GM12864 (cell line): ENCODE data around the gene UBE2M.
A peak's percentile ranks its signal among the peaks of the same experiment; 100 is the strongest.

Experiments
- DNase-seq: peaks from one replicate; pipeline ENCODE4 v3.0.0-alpha.2; 2011; ENCODE audit warnings: low read depth
- H3K4me3 ChIP-seq: 2 replicates; pipeline ENCODE4 v1.5.1; 2011; ENCODE audit warnings: mild to moderate bottlenecking, low read depth, low read length, control low read depth
- TF ChIP-seq, protein P1 (sequence below): IDR thresholded peaks from 2 replicates; pipeline ENCODE4 v1.5.1; 2011; ENCODE audit warnings: low read depth, mild to moderate bottlenecking, moderate library complexity, low read length, control low read depth, inconsistent platforms; ENCODE audit errors: missing control alignments

UBE2M gene

DNA sequence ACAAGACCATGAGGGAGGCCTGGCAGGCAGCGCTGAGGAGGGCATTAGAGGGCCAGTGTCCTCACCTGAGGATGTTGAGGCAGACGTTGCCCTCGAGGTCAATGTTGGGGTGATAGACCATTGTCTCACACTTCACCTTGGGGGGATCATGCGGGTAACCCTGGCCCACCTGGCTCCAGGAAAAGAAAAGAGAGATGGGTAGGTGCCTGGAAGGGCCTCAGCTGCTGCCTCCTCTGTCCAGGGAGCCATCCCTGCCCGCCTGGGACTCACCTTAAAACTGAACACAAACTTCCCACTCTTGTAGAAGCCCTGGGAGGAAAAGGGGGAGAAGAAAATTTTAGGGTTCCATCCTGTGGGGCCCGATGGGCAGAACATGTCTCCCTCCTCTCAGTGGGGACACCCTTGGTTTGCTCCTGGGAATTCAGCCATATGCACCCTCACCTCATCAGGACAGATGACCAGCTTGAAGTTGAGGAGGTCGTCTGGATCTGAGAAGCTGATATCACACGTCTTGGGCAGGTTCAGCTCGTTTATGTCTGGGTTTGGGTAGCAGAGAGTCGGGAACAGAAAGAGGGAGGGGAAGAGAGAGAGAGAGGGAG, 1.7 kb downstream of the UBE2M start:
- TF ChIP-seq, protein P1, sequence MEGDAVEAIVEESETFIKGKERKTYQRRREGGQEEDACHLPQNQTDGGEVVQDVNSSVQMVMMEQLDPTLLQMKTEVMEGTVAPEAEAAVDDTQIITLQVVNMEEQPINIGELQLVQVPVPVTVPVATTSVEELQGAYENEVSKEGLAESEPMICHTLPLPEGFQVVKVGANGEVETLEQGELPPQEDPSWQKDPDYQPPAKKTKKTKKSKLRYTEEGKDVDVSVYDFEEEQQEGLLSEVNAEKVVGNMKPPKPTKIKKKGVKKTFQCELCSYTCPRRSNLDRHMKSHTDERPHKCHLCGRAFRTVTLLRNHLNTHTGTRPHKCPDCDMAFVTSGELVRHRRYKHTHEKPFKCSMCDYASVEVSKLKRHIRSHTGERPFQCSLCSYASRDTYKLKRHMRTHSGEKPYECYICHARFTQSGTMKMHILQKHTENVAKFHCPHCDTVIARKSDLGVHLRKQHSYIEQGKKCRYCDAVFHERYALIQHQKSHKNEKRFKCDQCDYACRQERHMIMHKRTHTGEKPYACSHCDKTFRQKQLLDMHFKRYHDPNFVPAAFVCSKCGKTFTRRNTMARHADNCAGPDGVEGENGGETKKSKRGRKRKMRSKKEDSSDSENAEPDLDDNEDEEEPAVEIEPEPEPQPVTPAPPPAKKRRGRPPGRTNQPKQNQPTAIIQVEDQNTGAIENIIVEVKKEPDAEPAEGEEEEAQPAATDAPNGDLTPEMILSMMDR = no peak
- peak overlapping the region; percentile 89 for H3K4me3 ChIP-seq
- no peak for DNase-seq

DNA sequence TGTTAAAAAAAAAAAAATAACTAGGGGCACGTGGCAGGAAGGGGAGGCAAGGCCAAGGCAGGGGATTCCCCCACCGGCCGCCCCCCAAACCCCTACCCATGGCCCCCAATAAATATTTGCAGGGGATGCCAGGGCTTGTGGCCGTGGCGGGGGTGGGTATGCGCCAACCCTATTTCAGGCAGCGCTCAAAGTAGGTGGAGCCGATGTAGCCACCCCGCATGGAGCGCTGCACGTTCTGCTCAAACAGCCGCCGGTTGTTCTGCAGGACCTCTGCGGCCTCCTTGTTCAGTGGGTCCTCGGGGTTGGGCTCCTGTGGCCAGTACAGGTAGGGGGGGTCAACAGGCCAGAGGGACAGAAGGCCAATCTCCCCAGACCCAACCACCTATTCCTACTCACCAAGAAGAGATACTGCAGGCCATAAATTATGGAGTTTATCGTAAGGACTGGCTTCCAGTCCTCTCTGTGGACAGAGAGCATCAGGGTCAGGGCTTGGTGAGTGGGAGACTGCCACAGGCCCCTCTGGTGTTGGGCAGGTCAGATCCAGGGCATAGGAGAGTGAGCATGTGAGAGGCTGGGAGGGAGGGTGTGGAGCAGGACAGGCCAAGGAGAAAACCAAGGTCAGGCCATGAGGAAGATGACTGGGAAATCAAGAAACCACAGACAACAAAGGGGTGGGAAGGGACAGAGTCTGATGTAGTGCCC, 2.3 kb downstream of the UBE2M start:
- TF ChIP-seq, protein P1 = no peak
- H3K4me3 ChIP-seq = no peak overlapping the region
- no peak for DNase-seq

DNA sequence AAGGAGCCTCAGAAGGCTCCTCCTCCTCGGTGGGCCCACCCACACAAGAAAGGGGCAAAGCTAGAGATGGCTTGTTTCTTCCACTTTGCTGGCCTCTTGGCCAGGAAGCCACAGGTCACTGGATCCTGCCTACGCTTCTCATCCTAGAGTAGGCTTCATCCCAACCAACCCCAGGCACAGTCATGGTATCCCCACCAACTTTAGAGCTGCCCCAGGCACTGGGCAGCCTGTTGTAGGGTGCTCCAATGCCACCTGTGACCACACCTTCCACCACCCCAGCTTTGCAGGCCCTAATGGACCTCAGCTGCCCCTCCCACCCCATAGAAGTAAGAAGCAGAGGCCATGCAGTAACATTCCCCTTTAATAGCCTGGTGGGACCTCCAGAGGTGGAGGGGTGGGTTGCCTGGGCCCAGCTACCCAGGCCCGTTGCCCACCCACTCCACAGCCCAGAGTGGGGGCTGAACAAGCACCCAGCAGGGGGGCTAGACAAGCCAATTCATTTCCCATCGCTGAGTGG, 3.0 kb downstream of the UBE2M start:
- H3K4me3 ChIP-seq = peak overlapping the region; percentile 68
- DNase-seq = no peak
- TF ChIP-seq, protein P1 = no peak

DNA sequence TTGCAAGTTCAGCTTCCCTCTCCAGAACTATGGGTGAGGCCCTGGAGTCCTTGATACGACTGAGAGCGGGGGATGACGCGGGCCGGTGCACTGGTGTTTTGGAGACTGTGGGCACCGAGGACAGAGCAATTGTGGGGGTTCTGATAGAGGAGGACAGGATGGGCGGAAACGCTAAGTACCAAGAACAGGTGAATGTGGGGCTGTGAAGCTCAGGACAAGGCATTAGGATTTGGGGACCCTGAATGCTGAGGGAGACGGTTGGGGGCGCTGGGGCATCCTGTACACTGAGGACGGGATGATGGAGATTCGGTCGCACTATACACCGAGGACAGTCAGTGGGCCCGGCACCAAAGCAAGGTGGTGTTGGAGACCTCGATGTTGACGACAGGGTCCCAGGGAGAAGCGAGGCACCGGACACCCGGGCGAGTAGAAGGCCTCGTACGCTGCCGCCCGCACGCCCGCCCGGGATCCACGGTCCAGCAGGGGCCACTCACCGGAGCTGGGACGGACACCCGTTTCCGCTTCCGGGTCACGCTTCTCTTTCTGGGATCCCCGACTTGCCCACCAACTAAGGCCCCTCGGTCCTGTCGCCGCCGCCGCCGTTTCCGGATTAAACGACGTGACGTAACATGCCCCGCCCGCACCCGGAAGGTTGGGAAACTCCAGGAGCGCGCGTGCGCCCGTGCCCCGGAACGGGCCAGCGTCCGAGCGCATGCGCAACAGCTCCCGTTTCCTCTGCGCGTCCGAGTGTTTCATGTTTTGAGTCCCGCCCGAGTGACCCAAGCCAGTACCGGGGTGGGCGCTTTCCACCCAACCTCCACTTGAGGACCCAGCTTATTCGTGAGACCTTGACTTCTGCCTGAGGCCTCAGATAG, 3.7 kb downstream of the UBE2M start, which contains the start of gene CHMP2A:
CHMP2A (minus strand) TSS at position 612 of the 875 bp plus-strand sequence. CDS start 893 bp downstream, outside the sequence.
- peak within 1 kb of the TSS; percentile 68 for H3K4me3 ChIP-seq
- DNase-seq = peak; percentile 86

DNA sequence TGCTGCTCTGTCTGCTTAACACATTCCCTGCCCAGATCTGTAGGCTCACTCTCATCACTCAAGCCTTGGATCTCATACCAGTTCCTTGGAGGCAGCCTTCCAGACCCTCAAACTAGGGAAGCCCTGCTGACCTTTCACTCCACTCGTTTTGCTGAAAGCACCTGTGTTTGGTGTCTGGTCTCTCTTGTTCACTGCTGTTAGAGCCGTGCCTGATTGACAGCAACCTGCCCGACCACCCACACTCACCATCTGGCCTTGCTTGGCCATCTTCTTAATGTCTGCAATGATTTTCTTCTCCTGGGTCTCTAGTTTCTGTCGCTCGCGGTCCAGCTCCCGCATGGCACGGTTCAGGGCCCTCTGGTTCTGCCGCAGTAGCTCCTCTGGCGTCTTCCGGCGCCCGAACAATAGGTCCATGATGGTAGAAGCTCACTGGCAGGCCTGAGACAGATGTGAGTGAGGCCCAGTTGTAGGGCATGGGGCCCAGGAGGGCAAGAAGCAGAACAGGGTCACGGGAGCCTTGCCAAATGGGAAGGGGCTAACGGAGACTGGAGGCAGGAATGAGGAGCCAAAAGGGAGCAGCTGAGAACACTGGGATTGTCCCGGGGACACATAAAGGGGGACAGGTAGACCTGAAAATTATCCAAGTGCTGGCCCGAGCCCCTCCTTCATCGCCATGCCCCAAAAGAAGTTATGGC, 4.5 kb downstream of the UBE2M start:
- peak overlapping the region; percentile 68 for H3K4me3 ChIP-seq
- TF ChIP-seq, protein P1 = no peak
- no peak for DNase-seq

More for the DNA sequence above, 3.7 kb downstream of the UBE2M start, which contains the start of gene CHMP2A:
- TF ChIP-seq, protein P1 = no peak

DNA sequence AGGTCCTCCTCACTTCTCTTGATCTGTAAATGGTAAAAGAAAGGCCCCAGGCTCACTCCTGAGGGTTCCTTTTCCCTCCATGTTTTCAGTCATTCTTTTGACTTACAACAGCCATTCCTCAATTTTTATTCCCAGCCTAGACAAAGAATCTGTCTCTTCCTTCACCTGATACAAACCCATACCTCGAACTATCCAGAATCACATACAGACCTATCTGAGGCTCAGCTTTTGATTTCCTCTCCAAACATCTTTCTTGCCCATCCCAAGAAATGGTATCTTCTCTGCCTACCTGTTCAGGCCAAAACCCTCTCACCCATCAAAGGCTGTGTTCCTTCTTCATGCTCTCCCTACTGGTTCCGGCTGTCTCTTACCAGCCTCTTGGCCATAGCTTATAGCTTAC, 5.8 kb downstream of the UBE2M start:
- TF ChIP-seq, protein P1 = no peak
- no peak overlapping the region for H3K4me3 ChIP-seq
- DNase-seq = no peak
